Left colon (tissue), 2 donors: ENCODE data around the gene EPN3. TPM values are rescaled to one million over a fixed set of nuclear protein-coding genes. Genes with fewer than 3 reads are reported as not detected.

Source experiments
- ATAC-seq: fragments of 200-7000 bp; cut with Tn5 transposase; one replicate; pipeline ENCODE4 v1.9.1; 2020; ENCODE audit warnings: mild to moderate bottlenecking, moderate library complexity
- DNase-seq, 2 donors: peaks; one replicate each; pipeline ENCODE4 v3.0.0-alpha.2; 2020
- intact Hi-C, 2 donors: fragments of 100-400 bp; cut with DNase I in 1 of 2; cut with micrococcal nuclease in 1 of 2; formaldehyde crosslinking; loops; one replicate each; pipeline versions ENCODE4 v1.11.2 to v1.14.0; 2022; cut with DNase I, micrococcal nuclease
- total RNA-seq, 2 donors: library from RNA; stranded (reverse); fragmentation: NEBNext Ultra II Directional; extraction: Animal tissue kit (Norgen Biotek cat#: 25700); gene quantifications; one replicate each; pipeline ENCODE4 v1.2.1, GENCODE V29; 2021
- donor health status: DM: no; HTN: no; CAD: no.
- donor health status: DM: yes; HTN: yes; CAD: no.

The EPN3 gene
- total RNA-seq, 2 donors from 2014 or later: 40.1 to 58.5 TPM

- intact Hi-C loops: no loop called here
- ATAC-seq (no peak), DNase-seq (no peak)
Observed at GRCh38 chr17:50529849-50530248, 2.7 kb upstream of the EPN3 start.

- intact Hi-C loops: no loop called here
- DNase-seq (no peak), ATAC-seq (no peak)
Observed at GRCh38 chr17:50531428-50532025, 1.0 kb upstream of the EPN3 start.

GRCh38 chr17:50533185-50533584 is 650 bp downstream of the EPN3 start:
- intact Hi-C loops: no loop called here
- DNase-seq: no peak

GRCh38 chr17:50533720-50534148 is 1.2 kb downstream of the EPN3 start:
- peak; percentile 76 for ATAC-seq
- intact Hi-C loops: no loop called here
- DNase-seq: peak; percentile 82 to 89

More at GRCh38 chr17:50533185-50533584, 650 bp downstream of the EPN3 start:
- ATAC-seq: peak; percentile 21

- intact Hi-C loops: no loop called here
- DNase-seq (peak; percentile 79 to 86), ATAC-seq (peak; percentile 73)
Observed at GRCh38 chr17:50534222-50534978, 1.9 kb downstream of the EPN3 start.

GRCh38 chr17:50534979-50535326 is 2.4 kb downstream of the EPN3 start:
- DNase-seq (no peak), ATAC-seq (no peak)
- intact Hi-C loops: no loop called here

- ATAC-seq (no peak), DNase-seq (no peak)
- intact Hi-C loops: no loop called here
Observed at GRCh38 chr17:50535407-50535806, 2.9 kb downstream of the EPN3 start.

- no peak for ATAC-seq
- no peak for DNase-seq
- intact Hi-C loops: no loop called here
Observed at GRCh38 chr17:50536683-50537646, 4.4 kb downstream of the EPN3 start.

- ATAC-seq: no peak
- intact Hi-C loops: no loop called here
- DNase-seq: no peak
Observed at GRCh38 chr17:50537721-50538548, 5.4 kb downstream of the EPN3 start.

GRCh38 chr17:50538549-50539410 is 6.2 kb downstream of the EPN3 start:
- DNase-seq (peak in 1 of 2 donors; percentile 67), ATAC-seq (no peak)
- intact Hi-C loops: no loop called here

GRCh38 chr17:50539762-50540559 is 7.4 kb downstream of the EPN3 start:
- peak; percentile 34 for ATAC-seq
- intact Hi-C loops: loop anchor here (10.0 kb wide), 2 partner anchors 295 to 305 kb away; partner anchors contain the start of gene WFIKKN2 (in 1 of the 2)

GRCh38 chr17:50540560-50541401 is 8.2 kb downstream of the EPN3 start:
- intact Hi-C loops: loop anchor here (10.0 kb wide), 2 partner anchors 294 to 304 kb away; partner anchors contain the start of gene WFIKKN2 (in 1 of the 2)
- ATAC-seq (no peak), DNase-seq (no peak)

More at GRCh38 chr17:50539762-50540559, 7.4 kb downstream of the EPN3 start:
- DNase-seq: peak; percentile 77 to 84

GRCh38 chr17:50541402-50541715 is 8.8 kb downstream of the EPN3 start:
- intact Hi-C loops: loop anchor here (10.0 kb wide), 2 partner anchors 293 to 303 kb away; partner anchors contain the start of gene WFIKKN2 (in 1 of the 2)
- no peak for DNase-seq
- no peak for ATAC-seq

GRCh38 chr17:50541716-50542688 is 9.5 kb downstream of the EPN3 start:
- DNase-seq (peak; percentile 86 to 91), ATAC-seq (peak; percentile 66)
- intact Hi-C loops: loop anchor here (10.0 kb wide), 2 partner anchors 293 to 303 kb away; partner anchors contain the start of gene WFIKKN2 (in 1 of the 2)
